ENCODE measurements around the gene MRTFB.

The MRTFB gene

DNA sequence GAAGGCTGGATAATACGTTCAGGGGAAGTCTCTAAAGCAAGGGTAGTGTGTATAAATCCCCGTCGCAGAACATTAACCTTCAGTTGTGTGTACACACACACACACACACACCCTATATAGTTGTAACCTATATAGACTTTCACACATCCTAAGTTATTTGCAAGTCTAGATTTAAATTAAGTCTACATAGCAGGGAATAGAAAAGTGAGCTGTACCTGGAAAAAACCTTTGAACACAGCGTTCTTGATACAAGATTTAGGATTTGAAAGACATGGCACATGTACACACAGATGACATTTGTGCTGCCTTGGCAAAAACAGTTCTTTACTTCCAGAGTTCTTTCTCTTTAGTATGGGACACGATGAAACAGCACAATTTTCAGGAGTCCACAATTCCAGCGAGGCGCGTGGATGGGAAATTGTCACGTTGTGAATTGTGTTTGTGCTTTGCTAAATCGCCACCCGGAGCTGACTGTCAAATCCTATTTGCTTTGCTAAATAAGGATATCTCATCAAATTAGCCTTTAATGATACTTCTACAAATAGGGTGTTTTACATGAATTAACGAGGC lies 233.9 kb downstream of the MRTFB start:
- H3K27ac ChIP-seq: no peak overlapping the region

GRCh38 chr16:14306485-14307058 lies 235.5 kb downstream of the MRTFB start:
- Histone ChIP-seq H3K27ac (no peak overlapping the region), H3K36me3 (replicated peaks) (no peaks in the 10 kb centered on the region), H3K4me3 (ENCODE audit: low read depth, low read length) (no peak overlapping the region), H3K27me3 (replicated peaks) (no peaks in the 10 kb centered on the region)
- no peak for DNase-seq
- TF ChIP-seq CTCF (IDR thresholded peaks at IDR 0.05; ENCODE audit: low read depth, low read length, missing control alignments): no peak
- in situ Hi-C loops (cut with HindIII; ENCODE audit: low pct_ligation_motif_present, low sequenced_read_pairs): no loop called here

More for the DNA sequence above, 233.9 kb downstream of the MRTFB start:
- H3K4me3 ChIP-seq (ENCODE audit: low read depth, low read length): no peak overlapping the region
- H3K27me3 ChIP-seq (replicated peaks): no peaks in the 10 kb centered on the region
- in situ Hi-C loops (cut with HindIII; ENCODE audit: low pct_ligation_motif_present, low sequenced_read_pairs): no loop called here
- H3K36me3 ChIP-seq (replicated peaks): no peaks in the 10 kb centered on the region
- TF ChIP-seq CTCF (IDR thresholded peaks at IDR 0.05; ENCODE audit: low read depth, low read length, missing control alignments): no peak
- DNase-seq: no peak

- in situ Hi-C loops (cut with HindIII; ENCODE audit: low pct_ligation_motif_present, low sequenced_read_pairs): no loop called here
- Histone ChIP-seq H3K27ac (no peak overlapping the region), H3K36me3 (replicated peaks) (no peaks in the 10 kb centered on the region), H3K4me3 (ENCODE audit: low read depth, low read length) (no peak overlapping the region), H3K27me3 (replicated peaks) (no peaks in the 10 kb centered on the region)
- DNase-seq: no peak
- no peak for TF ChIP-seq CTCF (IDR thresholded peaks at IDR 0.05; ENCODE audit: low read depth, low read length, missing control alignments)
Observed at GRCh38 chr16:14307059-14307526, 236.0 kb downstream of the MRTFB start.

GRCh38 chr16:14307527-14308367 lies 236.6 kb downstream of the MRTFB start:
- no peak overlapping the region for H3K27ac ChIP-seq
- TF ChIP-seq CTCF (IDR thresholded peaks at IDR 0.05; ENCODE audit: low read depth, low read length, missing control alignments): no peak

DNA sequence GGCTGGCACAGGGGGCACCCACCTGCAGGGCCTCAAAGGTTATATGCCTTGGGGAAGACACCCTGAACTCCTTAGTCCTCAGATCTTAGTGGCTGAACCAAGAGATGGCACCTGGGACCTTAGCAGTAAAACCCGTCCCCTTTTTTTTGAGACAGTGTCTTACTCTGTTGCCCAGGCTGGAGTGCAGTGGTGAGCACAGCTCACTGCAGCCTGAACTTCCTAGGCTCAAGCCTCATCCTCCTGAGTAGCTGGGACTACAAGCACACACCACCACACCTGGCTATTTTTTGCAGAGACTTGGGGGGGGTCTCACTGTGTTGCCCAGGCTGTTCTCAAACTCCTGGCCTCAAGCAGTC lies 237.2 kb downstream of the MRTFB start:
- in situ Hi-C loops (cut with HindIII; ENCODE audit: low pct_ligation_motif_present, low sequenced_read_pairs): no loop called here
- H3K27me3 ChIP-seq (replicated peaks): no peaks in the 10 kb centered on the region
- no peaks in the 10 kb centered on the region for H3K36me3 ChIP-seq (replicated peaks)
- no peak overlapping the region for H3K27ac ChIP-seq
- DNase-seq: no peak
- TF ChIP-seq CTCF (IDR thresholded peaks at IDR 0.05; ENCODE audit: low read depth, low read length, missing control alignments): no peak
- no peak overlapping the region for H3K4me3 ChIP-seq (ENCODE audit: low read depth, low read length)

More at GRCh38 chr16:14307527-14308367, 236.6 kb downstream of the MRTFB start:
- Histone ChIP-seq H3K27me3 (replicated peaks) (no peaks in the 10 kb centered on the region), H3K4me3 (ENCODE audit: low read depth, low read length) (no peak overlapping the region), H3K36me3 (replicated peaks) (no peaks in the 10 kb centered on the region)
- in situ Hi-C loops (cut with HindIII; ENCODE audit: low pct_ligation_motif_present, low sequenced_read_pairs): no loop called here
- DNase-seq: no peak
